ENCODE measurements around the gene NAMPT.
"Not testable (repeated sequence)": the region's sequence is repeated elsewhere in the genome, so short reads cannot be mapped to it uniquely, and the experiment has no call there.

NAMPT gene

DNA sequence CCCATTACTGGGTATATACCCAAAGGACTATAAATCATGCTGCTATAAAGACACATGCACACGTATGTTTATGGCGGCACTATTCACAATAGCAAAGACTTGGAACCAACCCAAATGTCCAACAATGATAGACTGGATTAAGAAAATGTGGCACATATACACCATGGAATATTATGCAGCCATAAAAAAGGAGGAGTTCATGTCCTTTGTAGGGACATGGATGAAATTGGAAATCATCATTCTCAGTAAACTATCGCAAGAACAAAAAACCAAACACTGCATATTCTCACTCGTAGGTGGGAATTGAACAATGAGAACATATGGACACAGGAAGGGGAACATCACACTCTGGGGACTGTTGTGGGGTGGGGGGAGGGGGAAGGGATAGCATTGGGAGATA, 13.8 kb upstream of the NAMPT start:
- DNase-seq = not testable (repeated sequence)

DNA sequence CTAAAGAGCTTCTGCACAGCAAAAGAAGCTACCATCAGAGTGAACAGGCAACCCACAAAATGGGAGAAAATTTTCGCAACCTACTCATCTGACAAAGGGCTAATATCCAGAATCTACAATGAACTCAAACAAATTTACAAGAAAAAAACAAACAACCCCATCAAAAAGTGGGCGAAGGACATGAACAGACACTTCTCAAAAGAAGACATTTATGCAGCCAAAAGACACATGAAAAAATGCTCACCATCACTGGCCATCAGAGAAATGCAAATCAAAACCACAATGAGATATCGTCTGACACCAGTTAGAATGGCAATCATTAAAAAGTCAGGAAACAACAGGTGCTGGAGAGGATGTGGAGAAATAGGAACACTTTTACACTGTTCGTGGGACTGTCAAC, 13.4 kb upstream of the NAMPT start:
- DNase-seq = not testable (repeated sequence)

DNA sequence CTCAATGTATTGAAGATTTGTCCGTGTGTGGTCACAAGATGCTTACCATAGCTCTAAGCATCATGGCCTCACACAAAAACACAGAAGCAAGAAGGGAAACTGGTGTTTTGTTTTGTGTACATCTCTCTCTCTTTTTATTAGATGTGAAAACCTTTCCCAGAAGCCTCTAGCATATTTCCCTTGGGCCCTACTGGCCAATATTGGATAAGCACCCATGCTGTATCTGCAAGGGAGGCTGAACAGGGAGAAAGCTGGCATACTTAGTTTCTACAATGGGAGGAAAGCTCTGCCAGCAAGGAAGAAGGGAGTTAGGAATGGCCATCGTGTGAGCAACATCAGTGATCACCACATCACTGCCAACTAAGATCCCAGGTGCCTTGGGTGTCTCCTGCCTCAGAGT, 9.6 kb upstream of the NAMPT start:
- no peak for DNase-seq

DNA sequence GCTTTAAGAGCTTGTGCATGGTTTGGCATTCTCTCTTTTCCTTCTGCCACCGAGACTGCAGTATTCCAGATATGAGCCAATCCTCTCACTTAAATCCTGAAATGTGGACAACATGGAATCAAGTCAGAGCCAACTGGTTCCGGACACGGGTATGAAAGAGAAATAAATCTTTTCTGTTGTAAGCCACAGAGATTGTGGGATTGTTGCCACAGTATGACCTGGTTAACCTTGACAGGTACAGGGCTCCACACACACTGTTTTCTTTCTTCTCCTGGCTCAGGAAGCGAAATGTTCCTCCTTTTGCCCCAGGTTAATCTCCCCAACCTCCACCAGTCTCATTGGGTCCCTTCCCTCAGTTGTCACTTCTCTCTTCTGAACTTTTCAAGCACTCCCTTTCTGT, 6.5 kb upstream of the NAMPT start:
- DNase-seq = no peak

DNA sequence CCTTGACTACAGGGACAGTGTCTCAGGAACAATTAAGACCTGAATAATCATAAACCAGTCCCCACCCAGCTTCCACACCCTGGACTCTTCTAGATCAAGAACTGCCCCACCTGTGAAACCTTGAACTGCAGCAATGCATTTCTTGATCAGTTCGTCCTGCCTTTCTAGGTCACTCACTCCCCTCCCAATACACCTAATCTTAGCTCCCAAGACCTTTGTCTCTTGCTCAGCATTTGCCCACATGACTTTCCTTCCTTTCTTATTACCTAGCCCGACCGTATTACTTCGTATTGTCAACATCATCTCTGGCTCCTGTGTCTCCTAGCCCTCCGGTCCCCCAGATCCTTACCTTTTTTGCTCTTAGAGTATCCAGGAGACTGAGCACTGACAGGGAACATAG, 5.5 kb upstream of the NAMPT start:
- DNase-seq = no peak

DNA sequence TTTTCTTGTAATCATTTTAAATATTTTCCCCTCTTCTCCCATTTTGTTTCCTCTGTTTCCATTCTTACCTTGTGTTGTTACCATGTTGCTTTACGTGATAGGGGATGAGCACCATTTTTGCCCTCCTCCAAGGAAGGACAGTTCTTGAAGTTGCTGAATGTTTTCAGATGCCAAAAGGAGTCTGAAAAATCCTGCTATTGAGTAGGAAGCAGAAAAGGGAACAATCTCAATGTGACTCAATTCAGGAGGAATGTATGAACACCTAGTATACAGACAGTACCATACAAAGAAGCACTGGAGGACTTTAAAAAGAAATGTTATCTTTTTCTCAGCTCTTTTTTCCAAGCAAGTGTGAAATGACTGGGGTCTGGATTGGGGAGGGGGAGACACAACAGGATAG, 5.1 kb upstream of the NAMPT start:
- no peak for DNase-seq

DNA sequence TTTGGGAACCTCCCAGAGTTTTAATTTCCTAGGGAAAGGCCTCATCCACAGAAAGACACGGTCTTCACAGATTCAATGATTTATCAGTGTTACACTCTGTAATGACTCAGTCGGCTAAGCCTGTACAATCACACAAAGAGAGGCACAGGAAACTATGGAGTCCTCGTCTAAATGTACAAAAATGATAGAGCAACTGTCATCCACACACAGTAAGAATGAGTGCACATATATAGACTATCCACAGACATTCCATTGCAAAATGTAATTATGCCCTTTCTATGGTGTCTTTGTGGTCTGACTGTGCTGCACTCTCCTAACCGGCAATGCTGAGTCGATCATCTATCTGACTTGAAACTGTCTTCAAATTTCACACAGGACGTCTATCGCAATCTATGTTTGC, 3.5 kb upstream of the NAMPT start:
- DNase-seq = no peak

DNA sequence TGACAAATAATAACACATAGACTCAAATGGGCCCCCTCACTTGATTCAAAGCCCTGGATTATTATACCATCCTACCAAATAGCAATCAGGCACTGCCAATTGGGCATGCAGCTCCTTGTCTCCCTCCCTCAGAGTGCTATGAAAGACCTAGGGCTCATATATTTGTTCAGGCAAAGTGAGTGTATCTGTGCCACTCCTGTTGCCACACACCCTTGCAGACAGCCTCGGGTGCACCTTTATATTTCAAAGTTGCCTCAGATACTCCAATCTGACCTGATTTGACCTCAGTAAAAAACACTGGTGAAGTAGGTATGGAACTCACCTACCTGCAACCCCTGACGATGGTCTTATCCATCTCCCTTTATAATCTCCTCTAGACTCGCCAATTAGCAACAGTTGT, 3.0 kb upstream of the NAMPT start:
- DNase-seq = no peak

DNA sequence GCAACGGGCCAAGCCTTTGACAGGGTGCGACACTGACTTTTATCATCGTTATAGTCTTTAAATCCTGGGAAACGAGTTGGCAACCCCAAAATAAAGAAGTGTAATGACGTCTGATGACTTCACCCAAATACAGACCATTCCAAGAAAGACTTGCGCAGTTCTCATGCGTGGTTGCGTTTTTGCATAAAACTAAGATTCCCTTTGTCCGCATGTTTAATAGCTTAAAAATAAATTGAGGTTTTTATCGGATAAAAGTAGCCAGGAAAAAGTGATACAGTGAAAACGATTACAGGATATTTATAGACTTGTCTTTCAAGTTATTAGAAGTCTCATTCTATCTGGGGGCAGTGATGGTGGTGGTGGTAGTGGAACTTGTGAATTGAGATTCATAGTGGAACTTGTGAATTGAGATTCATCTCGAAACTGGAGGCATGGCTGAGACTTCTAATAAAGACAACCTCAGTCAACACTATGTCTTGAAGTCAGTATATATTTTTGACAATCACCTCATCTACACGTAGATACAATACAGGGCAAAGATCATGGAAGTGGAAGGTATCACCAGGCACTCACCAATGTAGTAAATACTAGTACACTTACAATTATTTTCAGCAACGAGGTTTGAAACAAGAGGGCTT, 1.2 kb upstream of the NAMPT start:
- DNase-seq = peak in 1 of 2 donors; percentile 28

DNA sequence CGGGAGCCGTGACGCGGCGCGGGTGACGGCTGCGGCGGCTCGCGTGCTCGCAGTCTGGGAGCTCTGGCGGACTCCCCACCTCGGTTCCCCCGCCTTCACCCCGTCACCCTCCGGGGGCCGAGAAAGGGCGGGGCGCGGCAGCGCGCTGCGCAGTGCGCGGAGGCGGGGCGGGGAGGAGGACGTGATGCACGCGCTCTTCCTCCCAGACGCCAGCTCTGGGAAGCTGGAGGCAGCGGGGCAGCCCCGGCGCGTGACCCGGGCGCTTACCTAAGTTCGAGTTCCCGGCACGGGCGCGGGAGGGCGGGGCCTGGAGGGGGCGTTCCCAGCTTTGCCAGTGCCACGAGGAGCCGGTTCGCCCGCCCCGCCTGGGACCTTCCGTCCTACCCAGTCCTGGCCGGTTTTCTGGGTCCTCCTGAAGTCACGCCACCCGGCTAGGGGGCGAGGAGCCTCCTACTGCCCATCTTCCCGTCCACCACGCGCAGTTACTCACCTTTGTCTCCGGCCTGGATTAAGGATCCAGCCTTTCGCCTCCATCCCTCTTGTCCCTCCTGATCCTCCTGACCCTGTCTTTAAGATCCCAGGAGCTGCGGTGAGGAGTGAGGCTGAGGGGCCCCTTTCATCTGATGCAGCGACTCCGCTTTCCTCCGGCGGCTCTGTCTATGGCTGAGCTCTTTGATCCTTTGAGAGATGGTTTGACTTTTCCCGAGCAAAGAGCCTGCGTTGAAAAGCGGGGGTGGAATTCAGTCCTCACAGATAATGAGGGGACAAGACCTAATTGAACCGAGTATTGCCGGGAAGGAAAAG, 470 bp upstream of the NAMPT start:
- peak; percentile 98 to 99 for DNase-seq

DNA sequence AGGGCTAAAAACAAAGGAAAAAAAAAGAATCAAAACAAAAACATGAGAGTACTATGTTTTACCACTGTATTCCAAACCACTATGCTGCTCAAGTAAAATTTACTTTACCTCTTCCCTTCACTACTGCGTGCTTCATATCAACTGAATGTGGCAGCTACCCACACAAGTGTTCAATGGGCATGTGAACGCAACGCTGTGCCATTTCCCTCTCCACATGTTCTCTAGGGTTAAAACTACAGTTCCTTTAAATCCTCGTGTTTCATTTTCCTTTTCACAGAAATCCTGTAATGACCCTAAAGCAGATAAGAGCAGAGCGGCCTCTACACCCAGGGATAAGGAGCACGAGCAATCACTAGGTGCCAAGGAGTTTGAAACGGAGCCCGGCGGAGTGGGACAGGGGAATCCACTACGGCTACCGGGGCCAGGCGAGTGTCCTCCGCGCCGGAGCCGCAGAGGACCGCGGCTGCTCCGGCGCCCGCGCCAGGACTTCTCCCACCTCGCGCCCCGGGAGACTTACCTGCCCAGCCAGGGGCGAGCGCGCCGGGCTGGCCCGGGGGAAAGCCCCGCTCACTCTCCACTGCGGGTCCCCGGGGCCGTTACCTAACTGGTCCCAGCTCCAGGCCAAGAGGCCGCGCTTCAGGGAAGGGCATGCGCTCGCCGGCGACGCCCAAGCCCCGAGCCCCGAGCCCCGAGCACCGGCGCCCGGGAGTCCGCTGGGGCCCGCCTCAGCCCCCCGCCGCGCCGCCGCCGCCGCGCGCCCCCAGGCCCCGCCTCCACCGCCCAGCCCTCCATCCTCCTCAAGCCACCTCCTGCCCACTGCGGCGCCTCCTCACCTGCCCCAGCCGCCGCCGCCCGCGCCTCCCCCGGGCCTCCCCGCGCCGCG, 711 bp downstream of the NAMPT start:
- peak; percentile 31 to 44 for DNase-seq

DNA sequence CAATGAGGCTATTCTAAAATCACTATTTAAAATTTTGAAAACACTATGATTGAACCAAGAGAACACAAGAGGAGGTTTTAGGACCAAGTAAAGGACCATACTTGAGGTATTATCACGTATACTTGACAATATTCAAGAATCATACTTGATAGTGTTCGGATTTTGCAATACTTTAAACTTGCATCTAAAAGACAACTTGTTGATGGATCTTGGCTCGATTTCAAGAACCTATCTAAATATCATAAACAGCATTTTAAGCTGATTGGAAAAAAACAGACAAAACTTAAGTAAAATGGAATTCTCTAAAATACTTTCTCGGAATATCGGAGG, 1.3 kb downstream of the NAMPT start:
- no peak for DNase-seq

DNA sequence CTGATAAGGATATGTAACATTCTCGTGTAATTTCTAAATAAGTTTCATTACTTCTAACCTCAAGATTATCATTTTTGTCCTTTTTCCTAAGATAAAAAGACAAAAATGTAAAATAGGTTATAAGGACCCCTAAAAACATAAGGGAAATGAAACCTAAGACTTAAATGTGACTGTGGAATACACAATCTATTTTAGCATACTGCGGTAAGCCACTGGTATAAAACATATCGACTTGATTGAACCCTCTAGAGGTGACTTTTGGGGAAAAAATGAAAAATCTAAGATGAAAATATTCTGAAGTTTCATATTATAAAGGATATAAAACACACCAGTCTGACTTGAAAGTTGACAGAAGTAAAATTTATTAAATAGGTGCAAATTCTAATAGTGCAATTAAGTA, 1.9 kb downstream of the NAMPT start:
- no peak for DNase-seq

DNA sequence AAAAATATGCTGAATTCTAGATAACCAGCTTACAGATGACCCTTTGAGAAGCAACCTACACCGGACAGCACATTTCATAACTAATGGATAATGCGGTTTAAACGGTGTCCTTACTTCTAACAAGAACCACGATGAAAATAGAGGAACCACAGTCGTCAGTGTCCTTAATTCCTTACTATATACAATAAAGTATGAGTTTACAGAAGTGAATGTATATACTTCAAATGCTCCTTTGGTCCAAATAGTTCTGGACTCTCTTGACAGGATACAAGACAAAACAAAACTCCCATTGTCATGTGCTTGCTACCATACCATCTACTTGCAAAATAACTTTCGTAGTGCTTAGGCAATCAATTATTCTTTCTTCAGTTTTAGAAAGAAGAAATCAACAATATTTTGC, 2.4 kb downstream of the NAMPT start:
- DNase-seq = no peak

DNA sequence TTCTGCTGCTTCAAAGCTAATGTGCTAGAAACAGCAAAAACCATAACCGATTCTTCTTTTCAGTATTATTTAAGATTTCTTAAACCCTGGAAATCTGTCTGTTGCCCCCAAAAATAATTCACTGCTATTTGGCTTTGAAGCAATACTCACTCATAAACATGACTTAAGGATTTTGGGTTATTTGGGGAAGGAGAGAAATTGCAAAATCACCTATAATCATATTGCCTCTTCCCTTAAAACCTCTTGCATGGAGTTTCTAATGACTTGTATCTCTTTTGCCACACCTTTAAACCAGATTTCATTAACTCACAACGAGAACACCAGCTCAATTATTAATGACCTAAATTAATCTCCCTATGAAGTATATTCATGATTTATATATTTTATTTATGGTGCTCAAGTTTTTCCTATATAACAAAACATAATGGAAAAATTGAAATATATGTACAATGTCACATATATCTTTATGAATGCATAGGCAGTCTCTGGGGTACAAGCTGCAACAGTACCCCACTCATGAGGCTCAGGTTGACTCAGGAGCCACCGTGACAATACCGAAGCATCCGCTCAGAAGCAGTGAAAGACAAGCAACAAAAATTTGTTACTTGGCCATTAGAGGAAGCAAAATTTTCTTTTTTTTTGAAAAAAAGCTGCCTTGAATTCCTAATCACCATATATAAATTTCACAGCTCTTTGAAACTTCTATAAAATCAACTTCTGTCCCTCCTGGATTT, 3.0 kb downstream of the NAMPT start:
- peak in 1 of 2 donors; percentile 16 for DNase-seq

DNA sequence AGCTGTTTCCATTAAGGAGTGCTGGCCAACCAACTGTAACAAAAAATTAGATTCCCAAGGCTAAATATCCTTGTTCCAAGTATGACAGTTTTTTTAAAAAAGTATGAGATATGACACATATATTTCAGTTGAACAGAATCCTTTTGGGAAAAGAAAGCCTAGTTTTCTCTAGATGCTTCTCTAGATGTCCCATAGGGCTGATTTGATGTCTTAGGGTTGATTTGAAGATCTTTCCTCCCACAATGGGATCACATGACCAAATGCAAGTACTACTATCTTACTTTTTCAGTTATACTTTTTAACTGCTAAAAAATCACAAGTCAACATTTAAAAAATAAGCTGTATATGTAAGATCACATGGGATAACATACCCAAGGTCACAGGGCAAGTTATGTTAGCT, 3.7 kb downstream of the NAMPT start:
- DNase-seq = no peak

DNA sequence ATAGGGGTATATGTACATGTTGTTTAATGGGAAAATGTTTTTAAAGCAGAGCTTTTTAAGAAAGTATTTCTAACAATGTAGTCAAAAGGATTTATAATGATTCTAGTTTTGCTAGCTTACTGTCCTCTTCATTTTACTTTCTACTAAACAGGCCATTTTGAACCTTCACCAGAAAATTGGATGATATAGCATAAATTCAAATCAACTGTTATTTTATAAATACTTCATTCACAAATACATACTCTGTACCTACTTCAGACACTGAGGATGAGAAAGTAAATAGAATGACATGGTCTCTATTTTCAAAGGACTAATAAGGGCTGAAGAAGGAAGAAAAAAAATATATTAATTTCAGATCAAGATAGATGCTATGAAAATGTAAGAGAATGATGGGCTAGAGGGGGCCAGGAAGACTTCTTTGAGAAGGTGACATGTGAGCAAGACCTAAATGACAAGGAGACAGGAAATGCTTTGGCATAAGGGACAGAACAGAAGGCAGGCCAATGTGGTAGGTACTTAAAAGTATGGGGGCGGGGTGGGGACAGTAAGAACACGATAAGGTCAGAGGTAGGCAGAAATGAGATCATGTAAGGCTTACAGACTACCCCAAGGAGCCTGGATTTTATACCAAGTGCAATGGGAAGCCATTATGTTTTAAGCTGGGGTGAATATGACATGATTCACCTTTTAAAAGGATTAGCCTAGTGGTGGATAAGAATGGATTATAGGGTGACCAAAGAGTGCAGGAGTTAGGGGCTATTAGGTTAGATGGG, 5.2 kb downstream of the NAMPT start:
- DNase-seq = peak in 1 of 2 donors; percentile 16

DNA sequence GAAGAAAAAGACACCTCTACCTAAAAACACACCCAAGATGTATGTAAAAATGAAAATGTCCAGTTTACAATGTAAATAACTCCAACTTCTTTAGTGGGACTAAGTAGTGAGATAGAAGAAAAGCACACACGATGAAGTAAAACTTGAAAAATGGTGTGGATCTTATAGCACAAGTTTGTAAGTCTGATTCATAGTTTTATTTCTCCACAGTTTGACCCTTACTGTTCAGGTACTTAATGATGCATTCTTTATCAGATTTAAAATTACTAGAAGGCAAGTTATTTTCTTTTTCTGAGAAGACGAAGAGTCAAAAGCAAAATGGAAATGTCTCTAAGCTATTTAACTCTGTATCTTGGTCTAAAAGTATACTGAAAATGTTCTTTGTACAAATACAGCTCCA, 6.1 kb downstream of the NAMPT start:
- no peak for DNase-seq

DNA sequence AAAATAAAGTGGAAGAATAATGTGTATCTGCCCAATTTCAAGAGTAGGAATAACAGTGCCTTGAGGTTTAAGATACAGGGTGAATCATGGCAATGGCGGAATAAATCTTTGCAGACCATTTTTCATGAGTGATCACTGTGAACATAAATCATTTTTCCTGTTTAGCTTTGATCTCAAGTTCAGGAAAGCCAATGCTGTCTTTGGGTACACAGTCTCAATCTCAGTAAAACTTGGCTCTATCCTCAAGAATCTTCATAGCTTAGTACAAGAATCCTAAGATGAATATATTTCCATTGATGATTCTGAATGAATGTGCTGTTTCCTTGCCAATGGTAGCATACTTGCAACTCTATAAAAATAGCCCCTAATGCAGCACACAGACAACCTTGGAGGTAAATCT, 6.8 kb downstream of the NAMPT start:
- DNase-seq = no peak

DNA sequence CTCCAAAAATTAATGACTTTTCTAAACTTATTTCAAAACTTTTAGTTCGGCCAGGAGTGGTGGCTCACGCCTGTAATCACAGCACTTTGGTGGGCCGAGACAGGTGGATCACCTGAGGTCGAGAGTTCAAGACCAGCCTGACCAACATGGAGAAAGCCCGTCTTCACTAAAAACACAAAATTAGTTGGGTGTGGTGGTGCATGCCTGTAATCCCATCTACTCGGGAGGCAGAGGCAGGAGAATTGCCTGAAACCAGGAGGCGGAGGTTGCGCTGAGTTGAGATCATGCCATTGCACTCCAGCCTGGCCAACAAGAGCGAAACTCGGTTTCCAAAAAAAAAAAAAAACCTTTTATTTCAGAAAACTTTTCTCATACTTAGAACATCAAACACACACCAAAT, 8.3 kb downstream of the NAMPT start:
- no peak for DNase-seq

DNA sequence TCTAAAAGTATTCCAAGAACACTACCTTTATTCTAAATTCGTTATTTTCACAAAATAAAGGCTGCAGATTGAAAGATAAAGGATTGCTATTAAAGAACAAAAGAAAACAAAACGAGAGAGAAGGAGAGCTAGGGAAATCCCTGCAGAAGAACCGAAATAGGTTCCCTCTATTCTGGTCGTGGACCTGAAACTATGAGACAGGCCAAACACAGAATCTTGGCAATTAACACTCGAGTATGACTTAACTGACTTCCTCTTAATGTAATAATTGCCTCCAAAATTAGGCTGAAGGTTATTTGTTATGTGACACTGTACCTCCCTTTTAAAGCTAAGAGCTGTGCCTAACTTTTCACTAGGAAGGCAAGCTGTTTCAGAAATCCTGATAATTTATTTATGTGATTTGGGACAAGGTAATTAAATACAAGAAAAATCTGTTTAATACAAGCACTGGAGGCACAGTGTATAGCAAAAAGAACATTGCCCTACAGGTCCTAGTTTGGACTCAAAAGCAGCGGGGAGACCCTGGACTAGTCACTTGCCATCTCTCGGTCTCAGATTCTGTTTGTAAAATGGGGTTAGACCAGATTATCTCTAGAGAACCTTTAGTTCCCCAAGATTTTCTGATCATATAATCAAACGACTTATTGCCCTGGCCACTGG, 11.6 kb downstream of the NAMPT start:
- no peak for DNase-seq
